NK-92 (cell line): ENCODE results near the gene SLC2A5.

Experiments used
- DNase-seq: peaks from one replicate; lab custom pipeline; 2025; ENCODE audit not compliant: unreplicated experiment; lab: John Stamatoyannopoulos, UW

SLC2A5 gene

DNA sequence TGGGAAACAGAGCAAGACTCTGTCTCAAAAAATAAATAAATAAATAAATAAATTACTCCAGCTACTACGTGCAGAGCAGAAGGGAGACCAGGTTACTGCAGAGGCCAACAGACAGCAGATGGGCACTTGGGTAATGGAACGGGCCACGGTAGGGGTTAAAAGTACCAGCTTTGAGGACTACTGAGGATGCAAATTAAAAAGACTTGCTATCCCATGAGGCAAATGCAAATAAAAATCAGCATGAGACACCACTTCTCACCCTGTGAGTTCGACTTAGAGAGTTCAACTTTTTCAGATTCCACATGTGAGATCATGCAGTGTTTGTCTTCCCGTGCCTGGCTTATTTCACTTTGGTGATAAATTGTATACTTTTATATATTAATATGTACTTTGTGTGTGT lies 6.6 kb downstream of the SLC2A5 start:
- no peak for DNase-seq

DNA sequence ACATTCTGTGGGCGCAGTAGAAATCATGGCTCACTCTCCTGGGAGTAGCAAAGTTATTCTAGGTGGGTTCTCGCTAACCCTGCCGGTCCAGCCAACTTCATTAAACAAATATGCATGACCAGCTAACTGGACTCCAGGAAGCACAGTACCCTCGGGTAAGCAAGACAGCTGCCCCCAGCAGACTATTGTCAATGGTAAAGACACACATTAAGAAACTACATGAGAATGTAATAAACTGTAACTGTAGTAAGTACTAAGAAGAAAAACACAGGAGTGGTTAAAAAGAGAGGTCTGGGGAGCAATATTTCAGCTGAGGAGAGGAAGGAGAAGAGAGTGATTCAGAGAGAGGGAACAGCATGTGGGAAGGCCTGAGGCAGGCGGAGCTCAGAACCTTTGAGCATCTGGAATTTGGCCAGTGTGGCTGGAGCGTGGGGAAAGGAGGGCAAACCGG lies 7.4 kb downstream of the SLC2A5 start:
- DNase-seq: no peak

DNA sequence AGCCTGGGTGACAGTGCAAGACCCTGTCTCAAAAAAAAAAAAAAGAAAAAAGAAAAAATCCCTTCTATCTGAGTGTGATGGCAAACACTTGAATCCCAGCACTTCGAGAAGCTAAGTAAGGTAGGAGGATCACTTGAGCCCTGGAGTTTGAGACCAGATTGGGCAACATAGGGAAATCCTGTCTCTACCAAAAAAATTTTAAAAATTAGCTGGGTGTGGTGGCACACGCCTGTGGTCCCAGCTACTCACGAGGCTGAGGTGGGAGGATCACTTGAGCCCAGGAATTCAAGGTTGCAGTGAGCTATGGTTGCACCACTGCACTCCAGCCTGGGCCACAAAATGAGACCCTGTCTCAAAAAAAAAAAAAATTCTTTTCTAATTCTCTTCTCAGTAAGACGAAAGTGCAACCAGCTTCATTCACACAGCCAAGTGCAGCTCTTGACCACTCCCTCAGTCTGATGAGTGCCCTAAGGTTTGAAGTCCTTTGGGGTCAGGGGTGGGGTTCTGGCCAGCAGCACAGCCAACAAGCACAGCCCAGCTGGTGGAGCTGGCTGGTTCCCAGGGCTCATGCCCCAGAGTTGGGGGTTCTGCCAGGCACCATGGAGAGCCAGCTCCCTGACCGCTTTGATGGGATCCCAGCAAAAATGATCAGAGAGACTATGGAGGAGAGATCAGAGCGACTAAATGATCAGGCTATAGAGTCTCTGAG lies 8.0 kb downstream of the SLC2A5 start:
- no peak for DNase-seq

- DNase-seq: no peak
These were observed 9.3 kb downstream of the SLC2A5 start for GRCh38 chr1:9059891-9060744.

DNA sequence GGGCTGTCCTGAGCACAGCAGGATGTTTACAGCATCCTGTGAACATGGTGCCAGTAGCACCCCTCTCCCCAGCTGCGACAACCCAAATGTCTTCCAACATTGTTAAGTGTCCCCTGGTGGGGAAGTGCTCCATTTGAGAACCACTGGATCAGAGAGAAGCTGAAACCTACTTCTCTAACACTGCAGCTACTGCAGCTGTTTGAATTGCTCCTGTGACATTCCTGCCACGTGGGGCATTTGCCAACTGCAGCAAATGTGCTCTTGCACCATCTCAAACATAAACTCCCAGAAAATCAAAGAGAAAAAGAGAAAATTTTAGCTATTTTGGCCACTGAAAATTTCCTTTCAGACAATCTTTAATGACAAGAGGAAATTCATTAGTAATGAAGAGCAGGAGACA lies 11.0 kb downstream of the SLC2A5 start:
- no peak for DNase-seq

DNA sequence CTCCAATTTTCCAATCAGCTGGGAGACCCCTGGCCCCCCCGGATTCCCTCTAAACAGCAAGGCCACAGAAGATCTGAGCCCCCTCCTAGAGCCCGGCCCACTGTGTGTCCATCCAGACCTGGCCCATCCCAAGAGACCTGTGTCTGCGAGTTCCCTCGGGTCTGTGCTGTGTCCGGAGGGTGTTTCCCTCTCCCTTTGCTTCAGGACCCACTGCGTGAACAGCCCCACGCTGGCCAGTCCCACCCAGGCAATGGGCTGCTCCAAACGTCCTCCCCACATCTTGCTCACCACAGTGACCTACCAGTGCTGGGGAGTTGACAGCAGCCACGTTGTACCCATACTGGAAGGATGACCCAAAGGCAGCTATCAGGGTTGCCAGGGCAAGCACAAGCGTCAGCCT lies 11.6 kb downstream of the SLC2A5 start:
- no peak for DNase-seq

DNA sequence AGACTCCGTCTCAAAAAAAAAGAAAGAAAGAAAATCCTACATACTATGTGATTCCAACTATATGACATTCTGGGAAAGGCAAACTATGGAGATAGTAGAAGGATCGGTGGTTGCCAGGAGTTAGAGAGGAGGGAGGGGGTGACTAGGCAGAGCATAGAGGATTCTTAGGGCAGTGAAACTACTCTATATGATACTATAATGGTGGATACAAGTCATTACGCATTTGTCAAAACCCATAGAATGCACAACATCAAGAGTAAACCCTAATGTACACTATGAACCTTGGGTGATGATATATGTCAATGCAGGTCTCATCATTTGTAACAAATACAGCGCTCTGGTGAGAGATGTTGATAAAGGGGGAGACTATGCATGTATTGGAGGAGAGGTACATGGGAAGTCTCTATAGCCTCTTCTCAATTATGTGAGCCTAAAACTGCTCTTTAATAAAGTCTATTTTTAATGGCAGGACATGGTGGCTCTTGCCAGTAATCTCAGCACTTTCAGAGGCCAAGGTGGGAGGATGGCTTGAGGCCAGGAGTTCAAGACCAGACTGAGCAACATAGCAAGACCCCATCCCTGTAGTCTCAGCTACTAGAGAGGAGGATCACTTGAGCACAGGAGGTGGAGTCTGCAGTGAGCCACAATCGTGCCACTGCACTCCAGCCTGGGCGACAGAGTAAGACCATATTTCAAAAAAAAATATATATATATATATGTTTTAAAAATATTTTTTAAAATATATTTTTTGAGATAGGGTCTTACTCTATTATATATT lies 17.0 kb downstream of the SLC2A5 start:
- no peak for DNase-seq

DNA sequence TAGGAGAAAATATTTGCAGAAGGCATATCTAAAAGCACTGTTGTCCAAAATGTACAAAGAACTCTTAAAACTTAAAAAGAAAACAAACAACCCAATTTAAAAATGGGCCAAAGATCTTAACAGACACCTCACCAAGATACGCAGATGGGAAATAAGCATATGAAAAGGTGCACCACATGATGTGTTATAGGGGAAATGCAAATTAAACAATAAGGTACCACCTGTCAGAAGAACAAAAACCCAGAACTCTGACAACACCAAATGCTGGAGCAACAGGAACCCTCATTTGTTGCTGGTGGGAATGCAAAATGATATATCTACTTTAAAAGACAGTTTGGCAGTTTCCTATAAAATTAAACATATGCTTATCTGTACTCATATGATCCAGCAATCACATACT lies 18.1 kb downstream of the SLC2A5 start:
- no peak for DNase-seq

- no peak for DNase-seq
These were observed 18.6 kb downstream of the SLC2A5 start for GRCh38 chr1:9050803-9051202.

GRCh38 chr1:9048551-9048950 lies 20.9 kb downstream of the SLC2A5 start:
- DNase-seq: no peak

DNA sequence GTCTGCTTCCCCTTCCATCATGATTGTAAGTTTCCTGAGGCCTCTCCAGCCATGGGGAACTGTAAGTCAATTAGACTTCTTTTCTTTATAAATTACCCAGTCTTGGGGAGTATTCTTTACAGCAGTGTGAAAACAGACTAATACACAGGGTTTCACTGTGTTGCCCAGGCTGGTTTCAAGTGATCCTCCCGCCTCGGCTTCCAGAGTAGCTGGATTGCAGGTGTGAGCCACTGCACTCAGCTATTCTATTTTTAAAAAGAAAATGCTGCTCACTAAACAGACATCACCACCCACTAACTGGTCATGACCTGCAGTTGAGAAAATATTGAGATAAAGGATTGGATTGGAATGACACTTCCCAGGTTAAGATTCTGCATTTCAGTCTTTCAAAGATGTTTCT lies 22.4 kb downstream of the SLC2A5 start:
- no peak for DNase-seq

- no peak for DNase-seq
These were observed 23.4 kb downstream of the SLC2A5 start for GRCh38 chr1:9045861-9046510.

DNA sequence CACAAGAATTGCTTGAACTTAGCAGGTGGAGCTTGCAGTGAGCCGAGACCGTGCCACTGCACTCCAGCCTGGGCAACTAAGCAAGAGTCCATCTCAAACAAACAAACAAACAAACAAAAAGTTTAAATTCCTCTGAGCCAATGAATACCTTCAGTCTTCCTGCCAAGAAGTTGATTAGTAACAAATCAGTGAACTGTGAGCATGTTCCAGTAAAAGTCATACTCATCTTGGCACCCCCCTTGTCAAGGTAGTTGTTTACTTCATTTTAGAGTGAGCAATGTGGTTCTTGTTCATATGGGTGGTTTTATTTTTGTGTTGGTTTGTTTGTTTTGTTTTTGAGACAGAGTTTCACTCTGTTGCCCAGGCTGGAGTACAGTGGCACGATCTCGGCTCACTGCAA lies 25.2 kb downstream of the SLC2A5 start:
- no peak for DNase-seq

DNA sequence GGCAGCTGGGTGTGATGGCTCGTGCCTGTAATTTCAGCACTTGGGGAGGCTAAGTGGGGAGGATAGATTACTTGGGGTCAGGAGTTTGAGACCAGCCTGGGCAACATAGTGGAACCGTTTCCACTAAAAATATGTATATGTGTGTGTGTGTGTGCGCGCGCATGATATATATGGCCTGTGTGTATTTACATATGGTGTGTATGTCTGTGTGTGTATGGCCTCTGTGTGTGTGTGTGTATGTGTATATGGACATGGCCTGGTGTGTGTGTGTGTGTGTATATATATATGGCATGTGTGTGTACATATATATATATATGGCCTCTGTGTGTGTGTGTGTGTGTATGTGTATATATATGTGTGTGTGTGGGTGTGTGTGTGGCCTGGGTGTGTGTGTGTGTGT lies 27.2 kb downstream of the SLC2A5 start:
- DNase-seq: no peak

GRCh38 chr1:9041116-9041779 lies 28.2 kb downstream of the SLC2A5 start:
- no peak for DNase-seq

DNA sequence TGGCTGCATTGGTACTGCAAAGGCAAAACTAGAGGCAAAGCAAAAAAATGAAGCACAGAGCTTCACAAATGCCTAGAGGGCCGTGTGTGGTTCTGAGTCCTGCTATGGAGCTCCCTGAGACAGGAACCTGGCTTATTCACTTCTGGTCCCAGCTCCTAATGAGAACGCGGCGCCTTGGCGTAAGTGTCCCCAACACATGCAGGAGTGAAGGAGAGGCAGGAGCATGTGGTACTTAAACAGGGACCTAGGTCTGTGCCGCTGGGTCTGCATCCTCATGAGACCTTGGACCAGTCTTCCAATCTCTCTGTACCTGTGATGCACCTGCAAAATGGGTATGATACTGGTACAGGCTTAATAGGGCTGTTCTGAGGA lies 28.8 kb downstream of the SLC2A5 start:
- no peak for DNase-seq

GRCh38 chr1:9039761-9040658 lies 29.4 kb downstream of the SLC2A5 start:
- no peak for DNase-seq

DNA sequence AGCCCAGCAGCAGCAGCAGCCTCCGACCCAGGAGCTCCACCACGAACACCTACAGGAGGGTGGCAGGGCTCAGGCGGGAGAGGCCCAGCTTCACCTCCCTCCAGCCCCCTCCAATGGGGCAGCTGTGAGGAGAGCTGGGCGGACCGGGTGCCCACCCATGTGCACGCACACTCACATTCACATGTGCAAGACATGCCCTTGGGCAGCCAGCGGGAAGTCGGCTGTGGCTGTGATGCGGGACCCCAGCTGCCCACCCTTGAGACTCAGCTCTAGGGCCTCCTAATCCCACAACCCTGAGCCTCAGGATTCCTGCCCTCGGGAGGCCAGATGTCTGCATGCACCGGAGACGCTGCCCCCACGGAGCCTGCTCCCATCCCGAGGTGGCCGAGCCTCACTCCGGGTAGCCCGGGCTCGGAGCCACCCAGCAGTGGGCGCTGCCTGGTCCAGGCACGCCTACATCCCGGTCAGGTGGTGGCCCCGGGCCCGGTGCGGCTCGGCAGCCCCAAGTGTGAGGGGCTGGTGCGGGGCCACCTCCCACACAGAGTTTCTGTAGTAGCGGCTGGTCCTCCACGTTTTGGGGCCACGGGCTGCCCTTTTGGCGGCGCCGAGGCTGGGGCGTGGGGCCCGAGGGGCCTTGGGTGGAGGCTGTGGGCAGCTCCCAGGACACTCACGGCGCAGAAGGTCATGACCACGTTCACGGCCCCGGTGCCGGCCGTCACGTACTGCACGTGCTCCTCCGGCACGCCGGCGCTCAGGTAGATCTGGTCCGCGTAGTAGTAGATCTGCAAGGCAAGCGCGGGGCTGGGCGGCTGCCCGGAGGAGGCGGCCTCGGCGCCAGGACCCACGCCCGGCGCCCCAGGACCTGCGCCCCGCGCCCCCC lies 30.3 kb downstream of the SLC2A5 start:
- DNase-seq: no peak

- DNase-seq: no peak
These were observed 31.1 kb downstream of the SLC2A5 start for GRCh38 chr1:9038338-9038650.
